Tibial nerve (tissue), 4 donors: ENCODE data around the gene CH25H. TPM values are rescaled to one million over a fixed set of nuclear protein-coding genes. Genes with fewer than 3 reads are reported as not detected.

Source experiments
- DNase-seq, 2 donors: peaks; one replicate each; pipeline ENCODE4 v3.0.0-alpha.2; 2019; ENCODE audit warnings: low spot score in 2 of 2
- H3K27ac ChIP-seq, 4 donors: fragments of 200-600 bp; sonication (generic) in 3 of 4; one replicate each; pipeline ENCODE4 v1.5.1; 2017 to 2019; ENCODE audit warnings: mild to moderate bottlenecking in 1 of 4
- H3K27me3 ChIP-seq, 2 donors: fragments of 200-600 bp; sonication (generic) in 1 of 2; one replicate each; pipeline versions ENCODE4 v1.5.1 to v1.6.0; 2017 to 2019
- H3K36me3 ChIP-seq, 3 donors: fragments of 200-600 bp; sonication (generic); one replicate each; pipeline ENCODE4 v1.5.1; 2018 to 2019
- H3K4me1 ChIP-seq, 4 donors: fragments of 200-600 bp; sonication (generic) in 3 of 4; one replicate each; pipeline ENCODE4 v1.5.1; 2017 to 2019
- H3K4me3 ChIP-seq, 4 donors: fragments of 200-600 bp; sonication (generic) in 3 of 4; one replicate each; pipeline ENCODE4 v1.5.1; 2017 to 2019; ENCODE audit warnings: mild to moderate bottlenecking in 1 of 4, moderate library complexity in 1 of 4
- H3K9me3 ChIP-seq, 4 donors: fragments of 200-600 bp; sonication (generic) in 3 of 4; one replicate each; pipeline ENCODE4 v1.5.1; 2017 to 2019
- EP300 ChIP-seq, 2 donors: sonication (generic); formaldehyde crosslinking; IDR thresholded peaks; one replicate each; pipeline ENCODE4 v1.6.1; 2017; ENCODE audit warnings: antibody characterized with exemption in 2 of 2, mild to moderate bottlenecking in 1 of 2
- POLR2A ChIP-seq, 2 donors: fragments of 450-650 bp; IDR thresholded peaks; one replicate each; pipeline ENCODE4 v1.6.1; 2017; ENCODE audit warnings: antibody characterized with exemption in 2 of 2, mild to moderate bottlenecking in 2 of 2, moderate library complexity in 2 of 2
- WGBS, 2 donors: methylation state at CpG; one replicate each; pipeline ENCODE4 v1.1.5; 2018; 5-methylcytosine and 5-hydroxymethylcytosine counted together
- total RNA-seq, 4 donors: library from RNA; depleted of rRNA; stranded (reverse); fragments of >200 nt; gene quantifications; one replicate each; pipeline ENCODE4 v1.1.0, GENCODE V29; 2016
- TF ChIP-seq, protein P1 (sequence below), 5 experiments: fragments of 200-600 bp in 3 of 5; fragments of 450-650 bp in 2 of 5; sonication (generic) in 3 of 5; IDR thresholded peaks; one replicate each; pipeline ENCODE4 v1.5.1; 2016 to 2019; ENCODE audit warnings: antibody characterized with exemption in 5 of 5, mild to moderate bottlenecking in 3 of 5, moderate library complexity in 2 of 5

CH25H gene
- total RNA-seq, 4 donors from 2014 or later = 0.22 to 1.2 (median 0.92) TPM

GRCh38 chr10:89164920-89165319 lies 42.2 kb downstream of the CH25H start:
- DNase-seq = no peak
- Histone ChIP-seq H3K4me3 (no peak overlapping the region), H3K27me3 (no peaks in the 10 kb centered on the region), H3K4me1 (no peaks in the 10 kb centered on the region), H3K27ac (no peak overlapping the region), H3K9me3 (no peaks in the 10 kb centered on the region), H3K36me3 (no peaks in the 10 kb centered on the region)
- WGBS, 2 donors = 75 to 98% methylated on average over 4 of the region's 4 CpGs
- TF ChIP-seq EP300 (IDR thresholded peaks at IDR 0.05) = no peak
- TF ChIP-seq, protein P1, sequence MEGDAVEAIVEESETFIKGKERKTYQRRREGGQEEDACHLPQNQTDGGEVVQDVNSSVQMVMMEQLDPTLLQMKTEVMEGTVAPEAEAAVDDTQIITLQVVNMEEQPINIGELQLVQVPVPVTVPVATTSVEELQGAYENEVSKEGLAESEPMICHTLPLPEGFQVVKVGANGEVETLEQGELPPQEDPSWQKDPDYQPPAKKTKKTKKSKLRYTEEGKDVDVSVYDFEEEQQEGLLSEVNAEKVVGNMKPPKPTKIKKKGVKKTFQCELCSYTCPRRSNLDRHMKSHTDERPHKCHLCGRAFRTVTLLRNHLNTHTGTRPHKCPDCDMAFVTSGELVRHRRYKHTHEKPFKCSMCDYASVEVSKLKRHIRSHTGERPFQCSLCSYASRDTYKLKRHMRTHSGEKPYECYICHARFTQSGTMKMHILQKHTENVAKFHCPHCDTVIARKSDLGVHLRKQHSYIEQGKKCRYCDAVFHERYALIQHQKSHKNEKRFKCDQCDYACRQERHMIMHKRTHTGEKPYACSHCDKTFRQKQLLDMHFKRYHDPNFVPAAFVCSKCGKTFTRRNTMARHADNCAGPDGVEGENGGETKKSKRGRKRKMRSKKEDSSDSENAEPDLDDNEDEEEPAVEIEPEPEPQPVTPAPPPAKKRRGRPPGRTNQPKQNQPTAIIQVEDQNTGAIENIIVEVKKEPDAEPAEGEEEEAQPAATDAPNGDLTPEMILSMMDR (IDR thresholded peaks at IDR 0.05) = no peak
- TF ChIP-seq POLR2A (IDR thresholded peaks at IDR 0.05) = no peak

GRCh38 chr10:89164080-89164479 lies 43.0 kb downstream of the CH25H start:
- no peaks in the 10 kb centered on the region for H3K4me1 ChIP-seq
- H3K27ac ChIP-seq = no peak overlapping the region
- no peak for TF ChIP-seq POLR2A (IDR thresholded peaks at IDR 0.05)
- no peak for TF ChIP-seq EP300 (IDR thresholded peaks at IDR 0.05)
- TF ChIP-seq, protein P1 (IDR thresholded peaks at IDR 0.05) = no peak
- H3K27me3 ChIP-seq = no peaks in the 10 kb centered on the region
- WGBS, 2 donors = 67 to 78% methylated on average over 3 of the region's 3 CpGs
- no peak for DNase-seq
- no peak overlapping the region for H3K4me3 ChIP-seq
- H3K36me3 ChIP-seq = no peaks in the 10 kb centered on the region
- no peaks in the 10 kb centered on the region for H3K9me3 ChIP-seq

GRCh38 chr10:89163265-89163995 lies 43.7 kb downstream of the CH25H start:
- WGBS, 2 donors = 65 to 77% methylated on average over 6 of the region's 6 CpGs
- no peaks in the 10 kb centered on the region for H3K4me1 ChIP-seq
- H3K27ac ChIP-seq = no peak overlapping the region
- H3K36me3 ChIP-seq = no peaks in the 10 kb centered on the region
- H3K27me3 ChIP-seq = no peaks in the 10 kb centered on the region
- no peaks in the 10 kb centered on the region for H3K9me3 ChIP-seq
- peak; percentile 16 to 33 for DNase-seq
- no peak overlapping the region for H3K4me3 ChIP-seq
- TF ChIP-seq, protein P1 (IDR thresholded peaks at IDR 0.05) = no peak
- TF ChIP-seq EP300 (IDR thresholded peaks at IDR 0.05) = peak in 1 of 2 donors; percentile 74
- no peak for TF ChIP-seq POLR2A (IDR thresholded peaks at IDR 0.05)

DNA sequence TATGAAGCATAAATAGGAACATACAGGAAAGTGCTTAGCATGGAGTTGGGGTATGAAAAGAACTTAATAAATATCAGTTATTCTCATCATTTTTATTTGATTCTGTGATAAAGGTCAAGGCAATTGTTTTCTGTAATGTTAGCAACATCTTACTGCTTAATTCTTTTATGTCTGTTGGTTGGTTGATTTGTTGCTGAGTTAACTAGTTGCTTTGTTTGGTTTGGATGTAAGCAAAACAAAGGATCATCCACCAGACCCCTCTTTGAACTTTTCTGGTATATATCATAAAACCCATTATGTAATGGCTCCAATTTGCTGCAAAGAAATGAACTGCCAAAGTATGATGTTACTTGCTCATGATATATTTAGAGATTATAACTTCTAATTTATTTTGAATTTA lies 44.5 kb downstream of the CH25H start:
- Histone ChIP-seq H3K4me1 (no peaks in the 10 kb centered on the region), H3K4me3 (no peak overlapping the region), H3K27me3 (no peaks in the 10 kb centered on the region), H3K36me3 (no peaks in the 10 kb centered on the region), H3K27ac (no peak overlapping the region), H3K9me3 (no peaks in the 10 kb centered on the region)
- no peak for DNase-seq
- TF ChIP-seq POLR2A (IDR thresholded peaks at IDR 0.05) (no peak), EP300 (IDR thresholded peaks at IDR 0.05) (no peak)
- TF ChIP-seq, protein P1 (IDR thresholded peaks at IDR 0.05) = no peak

DNA sequence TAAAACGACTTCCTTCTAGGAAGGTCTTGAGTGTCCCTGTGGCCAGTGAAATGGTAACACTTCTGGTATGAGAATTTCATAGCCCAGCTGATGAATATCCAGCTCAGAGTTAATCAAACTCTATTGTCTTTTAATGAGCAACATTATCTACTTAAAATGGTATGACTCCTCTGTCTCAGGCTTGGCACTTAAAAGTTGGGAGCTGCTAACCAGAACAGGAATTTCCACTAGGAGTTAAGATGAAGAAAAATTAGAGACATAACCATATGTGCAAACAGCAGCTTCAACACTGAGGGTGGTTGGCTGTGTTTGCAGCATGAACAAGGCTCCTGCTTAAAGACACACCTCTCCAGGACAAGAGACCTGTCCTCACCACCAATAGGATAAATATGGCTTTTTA lies 46.8 kb downstream of the CH25H start:
- H3K9me3 ChIP-seq = no peaks in the 10 kb centered on the region
- no peaks in the 10 kb centered on the region for H3K4me1 ChIP-seq
- no peak for DNase-seq
- no peak overlapping the region for H3K27ac ChIP-seq
- H3K36me3 ChIP-seq = no peaks in the 10 kb centered on the region
- no peak overlapping the region for H3K4me3 ChIP-seq
- TF ChIP-seq POLR2A (IDR thresholded peaks at IDR 0.05) (no peak), EP300 (IDR thresholded peaks at IDR 0.05) (no peak)
- TF ChIP-seq, protein P1 (IDR thresholded peaks at IDR 0.05) = no peak
- no peaks in the 10 kb centered on the region for H3K27me3 ChIP-seq
- 93 to 95% methylated on average over 1 of the region's 1 CpG for WGBS, 2 donors
